HEK293 (cell line): ENCODE results near the gene PLEKHG3.

Experiments used
- GLIS2 ChIP-seq: fragments of 450-650 bp; formaldehyde crosslinking; IDR thresholded peaks from 2 replicates; pipeline ENCODE4 v1.5.1; 2016; ENCODE audit warnings: missing biosample characterization, missing genetic modification characterization
- HIC1 ChIP-seq: fragments of 450-650 bp; formaldehyde crosslinking; IDR thresholded peaks from 2 replicates; pipeline ENCODE4 v1.5.1; 2016; ENCODE audit warnings: missing biosample characterization, missing genetic modification characterization
- ZBTB10 ChIP-seq: fragments of 450-650 bp; formaldehyde crosslinking; IDR thresholded peaks from 2 replicates; pipeline ENCODE4 v1.5.1; 2016; ENCODE audit warnings: missing biosample characterization, missing genetic modification characterization
- ZBTB49 ChIP-seq: fragments of 450-650 bp; formaldehyde crosslinking; IDR thresholded peaks from 2 replicates; pipeline ENCODE4 v1.5.1; 2016; ENCODE audit warnings: missing biosample characterization, missing genetic modification characterization, low read depth
- ZBTB6 ChIP-seq: fragments of 450-650 bp; formaldehyde crosslinking; IDR thresholded peaks from 2 replicates; pipeline ENCODE4 v1.5.1; 2017; ENCODE audit warnings: missing biosample characterization, missing genetic modification characterization
- ZNF10 ChIP-seq: fragments of 450-650 bp; formaldehyde crosslinking; IDR thresholded peaks from 2 replicates; pipeline ENCODE4 v1.5.1; 2017; ENCODE audit warnings: missing biosample characterization, missing genetic modification characterization
- ZNF157 ChIP-seq: fragments of 450-650 bp; formaldehyde crosslinking; IDR thresholded peaks from 2 replicates; pipeline ENCODE4 v1.5.1; 2016; ENCODE audit warnings: missing biosample characterization, missing genetic modification characterization
- ZNF239 ChIP-seq: fragments of 450-650 bp; formaldehyde crosslinking; IDR thresholded peaks from 2 replicates; pipeline ENCODE4 v1.5.1; 2016; ENCODE audit warnings: missing biosample characterization, missing genetic modification characterization
- ZNF274 ChIP-seq, 2 experiments: fragments of 200-500 bp in 1 of 2; fragments of 450-650 bp in 1 of 2; sonication (Bioruptor generic) in 1 of 2; formaldehyde crosslinking in 1 of 2; IDR thresholded peaks; 2 replicates each; pipeline versions ENCODE4 v1.5.1 to v1.6.1; 2014 to 2016; ENCODE audit warnings: borderline replicate concordance in 1 of 2, inconsistent platforms in 1 of 2, low read length in 1 of 2, missing biosample characterization in 1 of 2, missing genetic modification characterization in 1 of 2
- ZNF362 ChIP-seq: fragments of 450-650 bp; formaldehyde crosslinking; IDR thresholded peaks from 2 replicates; pipeline ENCODE4 v1.5.1; 2016; ENCODE audit warnings: missing biosample characterization, missing genetic modification characterization
- ZNF449 ChIP-seq: fragments of 450-650 bp; formaldehyde crosslinking; IDR thresholded peaks from 2 replicates; pipeline ENCODE4 v1.5.1; 2017; ENCODE audit warnings: missing biosample characterization, mild to moderate bottlenecking, missing genetic modification characterization, moderate library complexity
- ZNF629 ChIP-seq: fragments of 450-650 bp; formaldehyde crosslinking; IDR thresholded peaks from 2 replicates; pipeline ENCODE4 v1.5.1; 2017; ENCODE audit warnings: missing biosample characterization, missing genetic modification characterization
- ZNF639 ChIP-seq: fragments of 450-650 bp; formaldehyde crosslinking; IDR thresholded peaks from 2 replicates; pipeline ENCODE4 v1.5.1; 2016; ENCODE audit warnings: missing biosample characterization, missing genetic modification characterization

PLEKHG3 gene

GRCh38 chr14:64788706-64789105 lies 84.5 kb downstream of the PLEKHG3 start (continued):
- TF ChIP-seq ZBTB49 (tag by site-specific recombination) (no peak), ZBTB6 (tag by site-specific recombination) (peak; percentile 71), ZBTB10 (tag by site-specific recombination) (no peak), ZNF157 (no peak), HIC1 (tag by site-specific recombination) (peak; percentile 18; the same call in 1 of the 2 replicates), ZNF239 (tag by site-specific recombination) (no peak), ZNF10 (peak; percentile 80; the same call in 1 of the 2 replicates), ZNF362 (tag by site-specific recombination) (peak; percentile 83), ZNF274 (IDR thresholded peaks at IDR 0.05; ENCODE audit: low read length) (no peak), ZNF274 (tag by site-specific recombination; IDR thresholded peaks at IDR 0.05; ENCODE audit: borderline replicate concordance) (no peak), ZNF629 (tag by site-specific recombination) (peak; percentile 20; the same call in 1 of the 2 replicates), GLIS2 (tag by site-specific recombination) (no peak), ZNF449 (tag by site-specific recombination) (no peak), ZNF639 (tag by site-specific recombination) (no peak)
- TF ChIP-seq, all 188 proteins: peak for 10
